Prostate gland (tissue), 2 donors: ENCODE measurements around the gene RTRAF.

Experiments used
- CTCF ChIP-seq, 4 experiments: fragments of 200-600 bp in 2 of 4; fragments of 450-650 bp in 2 of 4; sonication (generic) in 2 of 4; IDR thresholded peaks; 1 replicate in 3 of 4; 2 replicates in 1 of 4; pipeline ENCODE4 v1.5.1; 2016 to 2019; ENCODE audit warnings: antibody characterized with exemption in 4 of 4, mild to moderate bottlenecking in 2 of 4, moderate library complexity in 2 of 4
- POLR2AphosphoS5 ChIP-seq: sonication (generic); formaldehyde crosslinking; IDR thresholded peaks from one replicate; pipeline ENCODE4 v1.6.1; 2017; ENCODE audit warnings: antibody characterized with exemption

GRCh38 chr14:52048641-52049204, 59.4 kb downstream of the RTRAF start:
- TF ChIP-seq CTCF (IDR thresholded peaks at IDR 0.05) (no peak), POLR2AphosphoS5 (no peak)
